ENCODE measurements around the gene GLYATL1.

DNA sequence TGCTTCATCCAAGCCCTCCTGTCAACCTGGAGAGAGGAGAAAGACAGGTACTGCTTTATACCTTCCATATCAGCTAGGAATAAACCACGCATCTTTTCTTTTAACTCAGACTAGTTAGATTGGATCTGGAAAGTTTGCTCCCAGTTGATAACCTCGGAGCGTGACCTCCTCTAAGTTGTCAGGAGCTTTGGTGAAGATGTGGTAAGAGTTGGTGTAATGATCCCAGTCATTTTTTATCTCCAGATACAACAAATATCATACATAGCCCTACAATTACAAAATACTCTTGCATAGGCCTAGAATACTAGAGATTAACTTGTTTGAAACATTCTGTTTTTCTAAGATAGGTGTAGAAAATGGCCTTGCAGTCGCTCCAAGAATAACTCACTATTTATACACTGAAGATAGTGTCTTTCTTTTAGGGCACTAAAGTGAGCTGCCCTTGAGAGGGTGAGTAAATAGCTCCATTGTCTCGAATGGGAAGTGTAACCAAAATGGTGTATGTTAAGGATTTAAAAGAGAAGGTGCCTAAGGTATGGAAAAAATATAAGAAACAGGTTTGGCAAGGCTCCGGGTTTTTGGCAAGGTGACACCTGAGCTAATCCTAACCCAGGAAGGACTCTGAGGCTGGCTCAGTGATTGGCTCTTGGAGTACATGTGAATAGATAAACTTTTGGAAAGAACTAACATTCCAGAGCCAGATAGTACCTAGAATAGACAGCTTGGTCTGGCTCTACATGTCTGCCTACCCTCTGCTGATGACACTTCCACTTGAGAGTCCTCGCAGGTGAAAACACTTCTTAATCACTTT is 59.4 kb downstream of the GLYATL1 start:
- TF ChIP-seq POLR2AphosphoS5 (IDR thresholded peaks at IDR 0.05; ENCODE audit: borderline replicate concordance, low read depth, low read length) (no peak), EZH2 (IDR thresholded peaks at IDR 0.05) (no peak)
